DMS53 treated with DMSO at 0.1 percent for 48 hours (cell line): ENCODE data around the gene HSPA14.
"Not testable (repeated sequence)": the region's sequence is repeated elsewhere in the genome, so short reads cannot be mapped to it uniquely, and the experiment has no call there.

Source experiments
- DNase-seq: peaks from one replicate; lab custom pipeline; 2025; ENCODE audit not compliant: unreplicated experiment; lab: John Stamatoyannopoulos, UW

Gene HSPA14

GRCh38 chr10:14837003-14837756 is 926 bp upstream of the HSPA14 start:
- DNase-seq: no peak

GRCh38 chr10:14838582-14839304 is 637 bp downstream of the HSPA14 start:
- DNase-seq: no peak

GRCh38 chr10:14839305-14839695 is 1.2 kb downstream of the HSPA14 start:
- no peak for DNase-seq

- DNase-seq: no peak
Observed at GRCh38 chr10:14840178-14840577, 2.1 kb downstream of the HSPA14 start.

GRCh38 chr10:14843327-14843988 is 5.4 kb downstream of the HSPA14 start:
- no peak for DNase-seq

- DNase-seq: no peak
Observed at GRCh38 chr10:14844948-14845347, 6.8 kb downstream of the HSPA14 start.

GRCh38 chr10:14852236-14852635 is 14.1 kb downstream of the HSPA14 start:
- no peak for DNase-seq

GRCh38 chr10:14855453-14855852 is 17.3 kb downstream of the HSPA14 start:
- DNase-seq: no peak

GRCh38 chr10:14858338-14858960 is 20.3 kb downstream of the HSPA14 start:
- DNase-seq: no peak

GRCh38 chr10:14859043-14859442 is 20.9 kb downstream of the HSPA14 start:
- no peak for DNase-seq

GRCh38 chr10:14859775-14860174 is 21.7 kb downstream of the HSPA14 start:
- DNase-seq: no peak

GRCh38 chr10:14860791-14861190 is 22.7 kb downstream of the HSPA14 start:
- DNase-seq: no peak

- not testable (repeated sequence) for DNase-seq
Observed at GRCh38 chr10:14864466-14864865, 26.4 kb downstream of the HSPA14 start.

- DNase-seq: not testable (repeated sequence)
Observed at GRCh38 chr10:14864871-14865270, 26.8 kb downstream of the HSPA14 start.

GRCh38 chr10:14873090-14873760 is 35.1 kb downstream of the HSPA14 start:
- DNase-seq: no peak

- no peak for DNase-seq
Observed at GRCh38 chr10:14875941-14876340, 37.8 kb downstream of the HSPA14 start.

- no peak for DNase-seq
Observed at GRCh38 chr10:14876764-14877163, 38.7 kb downstream of the HSPA14 start.

- peak; percentile 85 for DNase-seq
Observed at GRCh38 chr10:14878266-14879123, 40.4 kb downstream of the HSPA14 start, which contains the start of gene SUV39H2. Gene SUV39H2, plus strand, starts transcription at chr10:14878866. Its CDS starts 23 bp downstream, at chr10:14878889.

GRCh38 chr10:14879124-14879927 is 41.2 kb downstream of the HSPA14 start:
- DNase-seq: no peak
